LNCAP (cell line): Measurements from ENCODE around the gene SETD2.

Experiments
- TF ChIP-seq, protein P1 (sequence below): fragments of 450-650 bp; IDR thresholded peaks from 2 replicates; pipeline ENCODE4 v1.5.1; 2017; ENCODE audit warnings: mild to moderate bottlenecking

Gene SETD2

DNA sequence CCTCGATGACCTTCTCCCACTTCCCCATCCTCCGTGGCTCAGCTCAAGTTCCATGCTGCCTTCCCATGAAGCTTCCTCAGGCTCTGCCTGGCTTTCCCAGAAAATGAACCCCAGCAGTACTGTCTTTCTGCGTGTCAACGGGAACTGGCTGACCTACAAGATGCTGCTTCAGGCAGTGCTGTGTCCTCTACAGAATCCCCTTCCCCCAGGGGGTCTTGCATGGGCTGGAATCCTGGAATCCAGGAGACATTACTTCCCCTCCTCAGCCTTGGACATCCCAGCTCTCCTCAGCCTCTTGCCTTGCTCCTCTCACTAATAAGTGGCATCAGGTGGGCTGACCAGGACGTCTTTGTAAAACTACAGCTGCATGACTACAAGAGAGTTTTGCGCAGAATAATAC is 192.8 kb downstream of the SETD2 start:
- TF ChIP-seq, protein P1, sequence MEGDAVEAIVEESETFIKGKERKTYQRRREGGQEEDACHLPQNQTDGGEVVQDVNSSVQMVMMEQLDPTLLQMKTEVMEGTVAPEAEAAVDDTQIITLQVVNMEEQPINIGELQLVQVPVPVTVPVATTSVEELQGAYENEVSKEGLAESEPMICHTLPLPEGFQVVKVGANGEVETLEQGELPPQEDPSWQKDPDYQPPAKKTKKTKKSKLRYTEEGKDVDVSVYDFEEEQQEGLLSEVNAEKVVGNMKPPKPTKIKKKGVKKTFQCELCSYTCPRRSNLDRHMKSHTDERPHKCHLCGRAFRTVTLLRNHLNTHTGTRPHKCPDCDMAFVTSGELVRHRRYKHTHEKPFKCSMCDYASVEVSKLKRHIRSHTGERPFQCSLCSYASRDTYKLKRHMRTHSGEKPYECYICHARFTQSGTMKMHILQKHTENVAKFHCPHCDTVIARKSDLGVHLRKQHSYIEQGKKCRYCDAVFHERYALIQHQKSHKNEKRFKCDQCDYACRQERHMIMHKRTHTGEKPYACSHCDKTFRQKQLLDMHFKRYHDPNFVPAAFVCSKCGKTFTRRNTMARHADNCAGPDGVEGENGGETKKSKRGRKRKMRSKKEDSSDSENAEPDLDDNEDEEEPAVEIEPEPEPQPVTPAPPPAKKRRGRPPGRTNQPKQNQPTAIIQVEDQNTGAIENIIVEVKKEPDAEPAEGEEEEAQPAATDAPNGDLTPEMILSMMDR = no peak

DNA sequence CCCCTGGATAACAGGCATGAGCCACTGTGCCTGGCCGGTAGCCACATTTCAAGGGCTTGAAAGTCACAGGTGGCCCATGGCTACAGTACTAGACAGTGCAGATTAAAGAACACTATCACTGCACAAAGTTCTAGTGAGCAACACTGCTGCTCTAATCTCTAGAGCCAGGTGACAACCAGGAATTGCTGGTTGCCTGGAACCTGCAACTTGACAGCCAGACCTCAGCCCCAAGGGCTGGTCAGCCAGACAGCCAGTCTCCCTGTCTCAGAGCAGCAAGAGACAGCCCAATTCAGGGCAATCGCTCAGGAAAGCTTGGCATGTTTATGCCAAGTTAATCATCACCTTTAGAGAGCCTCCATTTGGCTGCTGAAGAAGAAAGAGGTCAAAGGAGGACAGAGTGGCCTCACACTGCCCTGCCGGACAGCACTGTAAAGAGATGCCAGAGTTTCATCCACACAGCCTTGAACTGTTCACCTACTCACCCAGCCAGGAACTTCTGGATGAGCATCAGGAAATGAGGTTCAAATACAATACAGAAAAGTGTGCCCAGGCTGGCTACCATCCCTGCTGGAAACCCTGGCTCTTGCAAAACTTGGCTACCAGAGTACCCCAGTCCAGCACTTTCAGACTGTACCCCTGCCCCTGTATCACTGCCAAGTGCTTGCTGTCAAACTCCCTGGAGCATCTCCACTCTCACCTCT is 193.4 kb downstream of the SETD2 start:
- TF ChIP-seq, protein P1 = no peak

GRCh38 chr3:46968783-46969428 is 195.0 kb downstream of the SETD2 start:
- TF ChIP-seq, protein P1 = no peak

DNA sequence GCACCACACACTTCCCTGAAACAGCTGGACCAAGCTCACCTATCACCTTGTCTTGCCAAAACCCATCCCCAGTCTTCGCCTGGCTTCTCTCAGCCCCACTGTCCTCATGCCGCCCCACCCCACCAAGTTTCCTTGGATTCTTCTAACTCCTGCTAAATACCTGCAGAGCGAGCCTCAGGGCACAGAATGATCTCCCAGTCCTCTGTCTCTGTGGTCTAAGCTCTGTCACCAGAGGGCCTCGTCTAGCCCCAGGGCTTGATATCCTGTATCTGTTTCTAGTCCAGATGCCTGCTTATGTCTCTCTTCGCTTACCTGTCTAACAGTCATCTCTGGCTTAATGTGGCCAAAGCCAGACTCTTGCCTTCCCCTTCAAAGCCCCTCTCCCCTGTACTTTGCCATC is 197.1 kb downstream of the SETD2 start:
- TF ChIP-seq, protein P1 = no peak
